Aorta (tissue), 5 donors: Measurements from ENCODE around the gene VOPP1. TPM values are rescaled to one million over a fixed set of nuclear protein-coding genes. Genes with fewer than 3 reads are reported as not detected.
"Not testable (repeated sequence)": the region's sequence is repeated elsewhere in the genome, so short reads cannot be mapped to it uniquely, and the experiment has no call there.

Source experiments
- ATAC-seq: fragments of 200-7000 bp; cut with Tn5 transposase; one replicate; pipeline ENCODE4 v1.9.1; 2022; ENCODE audit warnings: moderate library complexity; ENCODE audit not compliant: low FRiP score
- DNase-seq, 2 donors: peaks; one replicate each; pipeline ENCODE4 v3.0.0-alpha.2; 2020
- H3K27ac ChIP-seq, 2 donors: one replicate each; pipeline ENCODE4 v1.5.1; 2013; ENCODE audit warnings: low read length in 2 of 2, mild to moderate bottlenecking in 2 of 2, moderate library complexity in 2 of 2, control low read depth in 1 of 2, inconsistent platforms in 1 of 2, low read depth in 1 of 2
- H3K27me3 ChIP-seq, 2 donors: one replicate each; pipeline ENCODE4 v1.6.1; 2013; ENCODE audit warnings: control low read depth in 1 of 2, low read length in 1 of 2, mild to moderate bottlenecking in 1 of 2, moderate library complexity in 1 of 2; ENCODE audit not compliant: insufficient read depth in 2 of 2, control insufficient read depth in 1 of 2
- H3K36me3 ChIP-seq, 2 donors: one replicate each; pipeline ENCODE4 v1.6.1; 2013; ENCODE audit warnings: control low read depth in 1 of 2, low read length in 1 of 2, mild to moderate bottlenecking in 1 of 2; ENCODE audit not compliant: insufficient read depth in 2 of 2, control insufficient read depth in 1 of 2
- H3K4me1 ChIP-seq, 2 donors: one replicate each; pipeline ENCODE4 v1.6.1; 2013; ENCODE audit warnings: low read length in 2 of 2, control low read depth in 1 of 2, mild to moderate bottlenecking in 1 of 2, moderate library complexity in 1 of 2; ENCODE audit not compliant: insufficient read depth in 2 of 2, control insufficient read depth in 1 of 2
- H3K4me3 ChIP-seq, 2 donors: one replicate each; pipeline ENCODE4 v1.5.1; 2013; ENCODE audit warnings: low read length in 2 of 2, control low read depth in 1 of 2, mild to moderate bottlenecking in 1 of 2
- H3K9me3 ChIP-seq: one replicate; pipeline ENCODE4 v1.6.1; 2013; ENCODE audit warnings: mild to moderate bottlenecking, low read length; ENCODE audit not compliant: control insufficient read depth
- WGBS, 2 donors: extraction: QIAGEN DNeasy Blood & Tissue Kit; methylation state at CpG; one replicate each; pipeline ENCODE4 v1.1.7; 2013; 5-methylcytosine and 5-hydroxymethylcytosine counted together
- intact Hi-C, 2 donors: fragments of 100-400 bp; cut with DNase I; formaldehyde crosslinking; loops; one replicate each; pipeline versions ENCODE4 v1.14.2 to v1.15.0; 2022
- long read RNA-seq, 2 donors: library from polyadenylated mRNA; unstranded; transcript quantifications; one replicate each; pipeline ENCODE4 v2.0.0, GENCODE V29; 2020 to 2021
- polyA plus RNA-seq, 2 donors: library from polyadenylated mRNA; stranded (reverse); fragments of 200-250 nt; gene quantifications; one replicate each; pipeline ENCODE4 v1.2.3, GENCODE V29; 2013
- total RNA-seq, 2 donors: library from RNA; stranded (reverse); fragmentation: NEBNext Ultra II Directional; extraction: Animal tissue kit (Norgen Biotek cat#: 25700); gene quantifications; one replicate each; pipeline ENCODE4 v1.2.1, GENCODE V29; 2021
- donor health status: healthy with polysubstance abuse.
- donor health status: Bipolar disorder and iron deficiency.
- donor health status: DM: no; HTN: no; CAD: no.
- donor health status: DM: no; HTN: no; CAD: no.
- donor health status: DM: yes; HTN: yes; CAD: no.

The VOPP1 gene, protein sequence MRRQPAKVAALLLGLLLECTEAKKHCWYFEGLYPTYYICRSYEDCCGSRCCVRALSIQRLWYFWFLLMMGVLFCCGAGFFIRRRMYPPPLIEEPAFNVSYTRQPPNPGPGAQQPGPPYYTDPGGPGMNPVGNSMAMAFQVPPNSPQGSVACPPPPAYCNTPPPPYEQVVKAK
- total RNA-seq (10 to 100 TPM; 74.1 to 82.9 TPM), polyA plus RNA-seq (10 to 100 TPM; 36.3 to 62.9 TPM)
- long read RNA-seq, donor 1, transcript VOPP1-201 (5 exons, 2,962 nt), result major isoform, 52 of 129 reads
- long read RNA-seq, donor 1, partial matches to known transcripts, result 7 of 129 reads
- long read RNA-seq, donor 1, other reads (novel, unspliced or antisense), result 70 of 129 reads
- long read RNA-seq, donor 2, transcript VOPP1-201 (5 exons, 2,962 nt), result major isoform, 46 of 86 reads
- long read RNA-seq, donor 2, partial matches to known transcripts, result 3 of 86 reads
- long read RNA-seq, donor 2, other reads (novel, unspliced or antisense), result 37 of 86 reads

GRCh38 chr7:55572378-55573233 lies at the start of gene VOPP1:
Gene VOPP1 (minus strand): TSS chr7:55572502. CDS start chr7:55572324, 178 bp downstream.
- peak within 1 kb of the TSS; percentile 73 to 79 for H3K27ac ChIP-seq
- DNase-seq (peak; percentile 74 to 92), ATAC-seq (peak; percentile 90)
- WGBS, 2 donors, result 1% methylated on average over 36 to 77 of the region's 77 CpGs
- peak within 1 kb of the TSS; percentile 90 to 97 for H3K4me3 ChIP-seq
- no peaks in the 10 kb centered on the region for H3K9me3 ChIP-seq
- H3K36me3 ChIP-seq, result no peaks in the 10 kb centered on the region
- intact Hi-C loops, result loop anchor here in 1 of 2 donors (10.0 kb wide), 1 partner anchor 208 kb away; the partner anchor contains the start of gene LANCL2
- H3K27me3 ChIP-seq, result no peaks in the 10 kb centered on the region
- H3K4me1 ChIP-seq, result peaks cover 3 to 11% of the 10 kb centered on the region in 2 donors

DNA sequence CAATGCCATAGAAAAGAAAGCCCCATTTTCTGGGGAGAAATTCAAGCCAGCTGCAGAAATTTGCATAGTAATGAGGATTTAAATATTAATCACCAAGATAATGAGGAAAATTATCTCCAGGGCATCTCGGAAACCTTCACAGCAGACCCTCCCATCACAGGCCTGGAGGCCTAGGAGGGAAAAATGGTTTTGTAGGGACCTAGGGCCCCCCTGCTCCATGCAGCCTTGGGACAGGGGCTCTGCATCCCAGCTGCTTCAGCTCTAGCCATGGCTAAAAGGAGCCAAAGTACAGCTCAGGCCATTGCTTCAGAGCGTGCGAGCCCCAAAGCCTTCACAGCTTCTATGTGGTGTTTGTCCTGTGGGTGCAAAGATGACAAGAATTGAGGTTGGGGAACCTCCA lies 46.6 kb upstream of the VOPP1 start:
- Histone ChIP-seq H3K27ac (no peak overlapping the region), H3K36me3 (no peaks in the 10 kb centered on the region), H3K27me3 (no peaks in the 10 kb centered on the region), H3K4me3 (no peak overlapping the region), H3K4me1 (no peaks in the 10 kb centered on the region), H3K9me3 (no peaks in the 10 kb centered on the region)
- DNase-seq, result no peak
- intact Hi-C loops, result no loop called here
- 83% methylated on average over 3 of the region's 3 CpGs for WGBS, 2 donors
- ATAC-seq, result no peak

- whole genome bisulfite sequencing, 2 donors, result 31 to 44% methylated on average over 2 of the region's 2 CpGs
- ATAC-seq, H3K27me3 ChIP-seq, H3K27ac ChIP-seq, DNase-seq, H3K4me1 ChIP-seq, H3K4me3 ChIP-seq, H3K9me3 ChIP-seq, H3K36me3 ChIP-seq, intact Hi-C loops: not testable (repeated sequence)
Observed at GRCh38 chr7:55614365-55615064, 42.2 kb upstream of the VOPP1 start.

GRCh38 chr7:55609726-55610125 lies 37.4 kb upstream of the VOPP1 start:
- H3K27me3 ChIP-seq, intact Hi-C loops, H3K9me3 ChIP-seq, H3K4me3 ChIP-seq, H3K27ac ChIP-seq, DNase-seq, H3K4me1 ChIP-seq, ATAC-seq, H3K36me3 ChIP-seq: not testable (repeated sequence)
- 61 to 65% methylated on average over 1 of the region's 1 CpG for WGBS, 2 donors

DNA sequence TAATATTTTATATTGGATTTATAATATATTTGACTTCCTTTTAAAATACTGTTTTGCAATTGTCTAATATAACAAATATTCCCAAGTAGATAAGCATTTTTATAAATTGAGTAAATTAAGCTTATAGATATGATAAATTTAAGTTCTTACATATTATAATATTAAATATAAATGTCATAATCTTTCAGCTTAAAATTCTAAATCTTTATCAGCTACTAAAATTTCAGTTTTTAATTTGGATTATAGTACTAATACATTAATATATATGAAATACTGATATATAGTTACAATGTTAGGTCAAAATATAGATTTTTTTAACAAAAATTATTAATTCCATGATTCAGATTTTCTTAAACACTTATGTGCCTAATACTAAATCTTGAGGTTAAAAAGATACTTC lies 33.4 kb upstream of the VOPP1 start:
- not testable (repeated sequence) for ATAC-seq

GRCh38 chr7:55597944-55598499 lies 25.7 kb upstream of the VOPP1 start:
- not testable (repeated sequence) for H3K27me3 ChIP-seq, H3K36me3 ChIP-seq, DNase-seq, H3K4me1 ChIP-seq, ATAC-seq, H3K9me3 ChIP-seq, H3K27ac ChIP-seq, H3K4me3 ChIP-seq
- intact Hi-C loops, result loop anchor here (5.0 to 10.0 kb wide), 3 partner anchors 73 to 313 kb away; no protein-coding TSS in a partner anchor
- 43 to 46% methylated on average over 4 of the region's 4 CpGs for WGBS, 2 donors

More for the DNA sequence above, 33.4 kb upstream of the VOPP1 start:
- H3K4me3 ChIP-seq, H3K27me3 ChIP-seq, H3K4me1 ChIP-seq, H3K36me3 ChIP-seq, H3K27ac ChIP-seq, intact Hi-C loops, H3K9me3 ChIP-seq, DNase-seq: not testable (repeated sequence)

- ATAC-seq, H3K4me1 ChIP-seq, H3K9me3 ChIP-seq, H3K27ac ChIP-seq, DNase-seq, H3K36me3 ChIP-seq, H3K4me3 ChIP-seq, H3K27me3 ChIP-seq: not testable (repeated sequence)
- intact Hi-C loops, result loop anchor here (5.0 to 10.0 kb wide), 3 partner anchors 72 to 312 kb away; no protein-coding TSS in a partner anchor
- 46 to 49% methylated on average over 2 of the region's 2 CpGs for WGBS, 2 donors
Observed at GRCh38 chr7:55597214-55597739, 25.0 kb upstream of the VOPP1 start.

- H3K4me1 ChIP-seq, result no peaks in the 10 kb centered on the region
- WGBS, 2 donors, result 81 to 90% methylated on average over 4 of the region's 4 CpGs
- ATAC-seq, result no peak
- no peaks in the 10 kb centered on the region for H3K9me3 ChIP-seq
- intact Hi-C loops, result loop anchor here (5.0 to 10.0 kb wide), 3 partner anchors 71 to 311 kb away; no protein-coding TSS in a partner anchor
- no peak overlapping the region for H3K4me3 ChIP-seq
- no peak overlapping the region for H3K27ac ChIP-seq
- no peak for DNase-seq
- H3K27me3 ChIP-seq, result no peaks in the 10 kb centered on the region
- no peaks in the 10 kb centered on the region for H3K36me3 ChIP-seq
Observed at GRCh38 chr7:55595511-55595910, 23.2 kb upstream of the VOPP1 start.
